Stromal cell of bone marrow (primary cell): ENCODE measurements around the gene FAM118B.

Experiments
- DNase-seq: peaks from one replicate; pipeline ENCODE4 v3.0.0-alpha.2; 2012; ENCODE audit warnings: low read depth

Gene FAM118B

GRCh38 chr11:126186708-126187529 is 24.7 kb upstream of the FAM118B start:
- no peak for DNase-seq

GRCh38 chr11:126188332-126189108 is 23.1 kb upstream of the FAM118B start:
- no peak for DNase-seq

- no peak for DNase-seq
Observed at GRCh38 chr11:126189109-126189929, 22.3 kb upstream of the FAM118B start.

GRCh38 chr11:126190792-126191191 is 20.8 kb upstream of the FAM118B start:
- no peak for DNase-seq

GRCh38 chr11:126191379-126192073 is 20.1 kb upstream of the FAM118B start:
- no peak for DNase-seq

- DNase-seq = no peak
Observed at GRCh38 chr11:126192361-126192760, 19.2 kb upstream of the FAM118B start.

- DNase-seq = no peak
Observed at GRCh38 chr11:126193038-126193478, 18.5 kb upstream of the FAM118B start.

GRCh38 chr11:126194121-126194543 is 17.4 kb upstream of the FAM118B start:
- no peak for DNase-seq

- no peak for DNase-seq
Observed at GRCh38 chr11:126195119-126195518, 16.5 kb upstream of the FAM118B start.

- DNase-seq = no peak
Observed at GRCh38 chr11:126197277-126197939, 14.2 kb upstream of the FAM118B start.

GRCh38 chr11:126198648-126199047 is 12.9 kb upstream of the FAM118B start:
- no peak for DNase-seq

- no peak for DNase-seq
Observed at GRCh38 chr11:126202646-126203359, 8.8 kb upstream of the FAM118B start.

- DNase-seq = no peak
Observed at GRCh38 chr11:126205359-126205758, 6.2 kb upstream of the FAM118B start.

GRCh38 chr11:126207896-126208295 is 3.7 kb upstream of the FAM118B start:
- no peak for DNase-seq

GRCh38 chr11:126210871-126211235 is 729 bp upstream of the FAM118B start:
- DNase-seq = no peak

GRCh38 chr11:126212089-126212660 is 593 bp downstream of the FAM118B start:
- no peak for DNase-seq

GRCh38 chr11:126214441-126214840 is 2.9 kb downstream of the FAM118B start:
- no peak for DNase-seq

GRCh38 chr11:126214841-126215240 is 3.3 kb downstream of the FAM118B start:
- no peak for DNase-seq

- DNase-seq = no peak
Observed at GRCh38 chr11:126216526-126217305, 5.1 kb downstream of the FAM118B start.
